ENCODE data around the gene TRA2A.
"Not testable (repeated sequence)": the region's sequence is repeated elsewhere in the genome, so short reads cannot be mapped to it uniquely, and the experiment has no call there.

- TF ChIP-seq CTCF (conservative IDR thresholded peaks at IDR 0.05; ENCODE audit: low read depth, low read length); EZH2phosphoT487 (IDR thresholded peaks at IDR 0.05; ENCODE audit: borderline replicate concordance, low read length): not testable (repeated sequence)
Observed at GRCh38 chr7:23488714-23489113, 43.1 kb downstream of the TRA2A start.
